B cell (primary cell): ENCODE measurements around the gene JPH2.

Experiments used
- EZH2 ChIP-seq: IDR thresholded peaks from 2 replicates; pipeline ENCODE4 v1.6.1; 2012; ENCODE audit warnings: borderline replicate concordance, low read depth, mild to moderate bottlenecking, moderate library complexity, low read length; ENCODE audit not compliant: insufficient read depth, poor library complexity, severe bottlenecking
- TF ChIP-seq, protein P1 (sequence below): fragments of 200-600 bp; IDR thresholded peaks from one replicate; pipeline ENCODE4 v1.8.0; 2022; ENCODE audit warnings: antibody characterized with exemption, mild to moderate bottlenecking

DNA sequence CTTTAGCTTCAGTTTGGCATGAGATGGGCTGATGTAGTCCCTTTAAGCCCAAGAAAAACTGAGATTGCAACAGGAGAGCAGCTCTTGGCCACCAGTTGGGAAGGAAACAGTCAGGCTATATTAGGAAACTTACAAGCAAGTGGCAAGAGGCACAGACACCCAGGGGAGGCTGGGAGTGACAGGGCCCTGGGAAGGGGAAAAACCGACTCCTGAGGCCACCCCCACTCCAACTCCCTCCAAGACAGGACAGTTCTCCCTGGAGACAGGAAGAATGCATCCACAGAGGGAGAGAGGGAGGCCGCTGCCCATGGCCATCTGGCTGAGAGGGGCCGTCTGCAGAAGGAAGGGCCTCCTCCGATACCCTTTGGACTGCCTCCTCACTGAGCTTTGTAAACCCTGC, 20.5 kb downstream of the JPH2 start:
- TF ChIP-seq, protein P1, sequence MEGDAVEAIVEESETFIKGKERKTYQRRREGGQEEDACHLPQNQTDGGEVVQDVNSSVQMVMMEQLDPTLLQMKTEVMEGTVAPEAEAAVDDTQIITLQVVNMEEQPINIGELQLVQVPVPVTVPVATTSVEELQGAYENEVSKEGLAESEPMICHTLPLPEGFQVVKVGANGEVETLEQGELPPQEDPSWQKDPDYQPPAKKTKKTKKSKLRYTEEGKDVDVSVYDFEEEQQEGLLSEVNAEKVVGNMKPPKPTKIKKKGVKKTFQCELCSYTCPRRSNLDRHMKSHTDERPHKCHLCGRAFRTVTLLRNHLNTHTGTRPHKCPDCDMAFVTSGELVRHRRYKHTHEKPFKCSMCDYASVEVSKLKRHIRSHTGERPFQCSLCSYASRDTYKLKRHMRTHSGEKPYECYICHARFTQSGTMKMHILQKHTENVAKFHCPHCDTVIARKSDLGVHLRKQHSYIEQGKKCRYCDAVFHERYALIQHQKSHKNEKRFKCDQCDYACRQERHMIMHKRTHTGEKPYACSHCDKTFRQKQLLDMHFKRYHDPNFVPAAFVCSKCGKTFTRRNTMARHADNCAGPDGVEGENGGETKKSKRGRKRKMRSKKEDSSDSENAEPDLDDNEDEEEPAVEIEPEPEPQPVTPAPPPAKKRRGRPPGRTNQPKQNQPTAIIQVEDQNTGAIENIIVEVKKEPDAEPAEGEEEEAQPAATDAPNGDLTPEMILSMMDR, result no peak
- TF ChIP-seq EZH2, result no peak
